ENCODE data around the gene CEACAM6. TPM values are rescaled to one million over a fixed set of nuclear protein-coding genes. Genes with fewer than 3 reads are reported as not detected.
"Not testable (repeated sequence)": the region's sequence is repeated elsewhere in the genome, so short reads cannot be mapped to it uniquely, and the experiment has no call there.

CEACAM6 gene
- polyA plus RNA-seq (ENCODE audit: insufficient read length in 3 of 3), result under 1 TPM; 0.17 to 0.35 (median 0.31) TPM
- long read RNA-seq, donor 1, result 0 reads
- long read RNA-seq, donor 2, result 0 reads
- long read RNA-seq, donor 3, result 0 reads
- long read RNA-seq, donor 4, result 0 reads
- long read RNA-seq, donor 5, result 0 reads
- long read RNA-seq, donor 6, result 0 reads
- long read RNA-seq, donor 7, result 0 reads
- long read RNA-seq, donor 8, result 0 reads
- long read RNA-seq, donor 9, result 0 reads
- long read RNA-seq, donor 10, result 0 reads
- long read RNA-seq, donor 11, result 0 reads
- long read RNA-seq, donor 12, result 0 reads
- long read RNA-seq, donor 13, result 0 reads
- long read RNA-seq, donor 14, result 0 reads
- long read RNA-seq, donor 15, transcript CEACAM6-201 (6 exons, 2,700 nt), result major isoform, 14 of 29 reads
- long read RNA-seq, donor 15, partial matches to known transcripts, result 15 of 29 reads
- long read RNA-seq, donor 15, other reads (novel, unspliced or antisense), result 0 of 29 reads
- long read RNA-seq, donor 16, result 0 reads

DNA sequence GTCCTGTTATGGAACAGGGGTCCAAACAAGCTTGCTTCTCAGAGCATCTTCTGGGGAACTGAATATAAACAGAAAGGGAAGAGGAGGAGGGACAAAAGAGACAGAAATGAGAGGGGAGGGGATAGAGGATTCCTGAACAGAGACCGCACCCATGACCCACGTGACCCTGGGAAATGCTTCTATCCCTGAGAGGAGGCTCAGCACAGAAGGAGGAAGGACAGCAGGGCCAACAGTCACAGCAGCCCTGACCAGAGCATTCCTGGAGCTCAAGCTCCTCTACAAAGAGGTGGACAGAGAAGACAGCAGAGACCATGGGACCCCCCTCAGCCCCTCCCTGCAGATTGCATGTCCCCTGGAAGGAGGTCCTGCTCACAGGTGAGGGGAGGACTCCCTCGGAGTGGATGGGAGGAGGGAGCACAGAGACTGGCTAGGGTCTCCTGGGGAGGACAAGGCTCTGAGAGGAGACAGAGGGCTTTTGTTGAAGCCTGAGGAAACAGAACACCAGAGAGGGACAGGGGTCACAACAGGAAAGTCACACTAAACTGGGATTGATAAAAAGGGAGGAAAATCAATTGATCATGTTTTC is at the start of gene CEACAM6:
CEACAM6 (plus strand) TSS at position 203 of the 586 bp plus-strand sequence; CDS start at position 312, 109 bp downstream.
- DNase-seq, result no peak

- no peak for DNase-seq
Observed at GRCh38 chr19:41706741-41707501, 48.4 kb upstream of the CEACAM6 start.

DNA sequence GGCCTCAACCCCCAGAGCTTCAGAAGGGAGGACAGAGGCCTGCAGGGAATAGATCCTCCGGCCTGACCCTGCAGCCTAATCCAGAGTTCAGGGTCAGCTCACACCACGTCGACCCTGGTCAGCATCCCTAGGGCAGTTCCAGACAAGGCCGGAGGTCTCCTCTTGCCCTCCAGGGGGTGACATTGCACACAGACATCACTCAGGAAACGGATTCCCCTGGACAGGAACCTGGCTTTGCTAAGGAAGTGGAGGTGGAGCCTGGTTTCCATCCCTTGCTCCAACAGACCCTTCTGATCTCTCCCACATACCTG is 47.9 kb upstream of the CEACAM6 start:
- no peak for DNase-seq

DNA sequence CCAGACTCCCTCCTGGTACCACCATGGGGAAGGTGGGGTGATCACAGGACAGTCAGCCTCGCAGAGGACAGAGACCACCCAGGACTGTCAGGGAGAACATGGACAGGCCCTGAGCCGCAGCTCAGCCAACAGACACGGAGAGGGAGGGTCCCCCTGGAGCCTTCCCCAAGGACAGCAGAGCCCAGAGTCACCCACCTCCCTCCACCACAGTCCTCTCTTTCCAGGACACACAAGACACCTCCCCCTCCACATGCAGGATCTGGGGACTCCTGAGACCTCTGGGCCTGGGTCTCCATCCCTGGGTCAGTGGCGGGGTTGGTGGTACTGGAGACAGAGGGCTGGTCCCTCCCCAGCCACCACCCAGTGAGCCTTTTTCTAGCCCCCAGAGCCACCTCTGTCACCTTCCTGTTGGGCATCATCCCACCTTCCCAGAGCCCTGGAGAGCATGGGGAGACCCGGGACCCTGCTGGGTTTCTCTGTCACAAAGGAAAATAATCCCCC is 47.4 kb upstream of the CEACAM6 start:
- no peak for DNase-seq

DNA sequence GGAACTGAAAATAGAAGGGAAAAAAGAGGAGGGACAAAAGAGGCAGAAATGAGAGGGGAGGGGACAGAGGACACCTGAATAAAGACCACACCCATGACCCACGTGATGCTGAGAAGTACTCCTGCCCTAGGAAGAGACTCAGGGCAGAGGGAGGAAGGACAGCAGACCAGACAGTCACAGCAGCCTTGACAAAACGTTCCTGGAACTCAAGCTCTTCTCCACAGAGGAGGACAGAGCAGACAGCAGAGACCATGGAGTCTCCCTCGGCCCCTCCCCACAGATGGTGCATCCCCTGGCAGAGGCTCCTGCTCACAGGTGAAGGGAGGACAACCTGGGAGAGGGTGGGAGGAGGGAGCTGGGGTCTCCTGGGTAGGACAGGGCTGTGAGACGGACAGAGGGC is 46.8 kb upstream of the CEACAM6 start, which contains the start of gene CEACAM5:
CEACAM5 (plus strand) TSS at position 146 of the 400 bp plus-strand sequence; CDS start at position 252, 106 bp downstream.
- no peak for DNase-seq

DNA sequence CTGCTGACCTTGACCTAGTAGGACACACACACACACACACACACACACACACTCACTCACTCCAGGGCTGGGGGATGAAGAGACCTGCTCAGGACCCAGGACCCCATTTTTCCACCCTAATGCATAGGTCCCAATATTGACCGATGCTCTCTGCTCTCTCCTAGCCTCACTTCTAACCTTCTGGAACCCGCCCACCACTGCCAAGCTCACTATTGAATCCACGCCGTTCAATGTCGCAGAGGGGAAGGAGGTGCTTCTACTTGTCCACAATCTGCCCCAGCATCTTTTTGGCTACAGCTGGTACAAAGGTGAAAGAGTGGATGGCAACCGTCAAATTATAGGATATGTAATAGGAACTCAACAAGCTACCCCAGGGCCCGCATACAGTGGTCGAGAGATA is 45.8 kb upstream of the CEACAM6 start:
- DNase-seq, result not testable (repeated sequence)

DNA sequence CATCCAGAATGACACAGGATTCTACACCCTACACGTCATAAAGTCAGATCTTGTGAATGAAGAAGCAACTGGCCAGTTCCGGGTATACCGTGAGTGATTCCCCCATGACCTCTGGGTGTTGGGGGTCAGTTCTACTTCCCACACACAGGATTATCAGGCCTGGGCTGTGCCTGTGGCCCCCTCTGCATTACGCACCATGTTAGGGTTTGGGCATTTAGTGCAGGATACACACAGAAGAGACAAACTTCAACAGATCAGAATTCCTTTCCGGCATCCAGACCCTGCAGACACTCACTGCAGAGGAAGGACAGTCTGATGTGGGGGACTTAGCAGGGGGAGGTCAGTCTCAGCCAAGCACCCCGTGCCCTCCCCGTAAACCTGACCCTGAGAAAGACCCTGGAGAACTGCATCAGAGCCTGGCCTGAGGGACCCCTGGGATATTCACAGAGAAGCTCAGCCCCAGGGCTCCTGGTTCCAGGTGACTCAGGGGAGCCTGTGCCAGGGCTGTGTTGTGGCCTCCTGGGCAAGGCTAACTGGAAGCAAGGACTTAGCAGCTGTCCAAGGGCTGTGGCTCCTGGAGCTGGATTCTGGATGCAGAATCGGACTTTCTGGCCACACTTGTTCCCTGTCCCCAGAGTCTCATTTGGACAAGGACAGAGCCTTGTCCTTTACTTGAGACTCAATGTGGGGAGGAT is 45.2 kb upstream of the CEACAM6 start:
- DNase-seq, result no peak

- no peak for DNase-seq
Observed at GRCh38 chr19:41711376-41712261, 43.7 kb upstream of the CEACAM6 start.

GRCh38 chr19:41714598-41714997 is 40.7 kb upstream of the CEACAM6 start:
- DNase-seq, result no peak

GRCh38 chr19:41718761-41719160 is 36.6 kb upstream of the CEACAM6 start:
- DNase-seq, result no peak

DNA sequence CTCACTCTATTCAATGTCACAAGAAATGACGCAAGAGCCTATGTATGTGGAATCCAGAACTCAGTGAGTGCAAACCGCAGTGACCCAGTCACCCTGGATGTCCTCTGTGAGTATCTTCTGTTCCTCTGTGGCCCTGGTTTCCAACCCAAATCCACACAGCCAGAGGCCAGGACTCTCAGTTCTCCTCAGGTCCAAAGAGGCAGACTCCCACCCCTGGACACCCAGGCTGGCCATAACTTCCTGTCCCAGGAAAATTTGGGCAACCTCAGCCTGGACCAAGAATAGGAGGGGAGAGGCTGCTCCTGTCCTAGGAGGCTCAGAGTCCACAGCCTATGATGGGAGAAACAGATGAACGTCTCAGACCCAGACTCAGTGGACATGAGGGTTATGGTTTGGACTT is 35.2 kb upstream of the CEACAM6 start:
- no peak for DNase-seq

DNA sequence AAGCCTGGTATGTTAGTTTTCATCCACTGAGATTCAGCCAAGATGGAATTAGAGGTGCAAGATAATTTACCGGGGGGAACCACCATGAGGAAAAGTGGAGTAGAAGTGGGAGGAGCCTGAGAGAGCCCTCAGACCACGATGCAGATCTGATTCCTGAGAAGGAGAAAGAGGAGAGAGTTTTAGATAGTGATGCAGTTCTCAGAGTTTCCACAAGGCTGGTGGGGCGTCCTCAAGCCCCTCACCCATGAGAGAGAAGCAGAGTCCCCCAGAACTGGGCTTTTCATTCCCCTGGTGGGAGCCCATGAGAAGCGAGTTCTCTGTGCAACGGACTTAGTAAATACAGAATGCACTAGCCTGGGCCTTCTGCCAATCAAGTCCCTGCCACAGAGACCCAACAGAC is 28.8 kb upstream of the CEACAM6 start:
- no peak for DNase-seq

GRCh38 chr19:41734156-41734555 is 21.2 kb upstream of the CEACAM6 start:
- no peak for DNase-seq

DNA sequence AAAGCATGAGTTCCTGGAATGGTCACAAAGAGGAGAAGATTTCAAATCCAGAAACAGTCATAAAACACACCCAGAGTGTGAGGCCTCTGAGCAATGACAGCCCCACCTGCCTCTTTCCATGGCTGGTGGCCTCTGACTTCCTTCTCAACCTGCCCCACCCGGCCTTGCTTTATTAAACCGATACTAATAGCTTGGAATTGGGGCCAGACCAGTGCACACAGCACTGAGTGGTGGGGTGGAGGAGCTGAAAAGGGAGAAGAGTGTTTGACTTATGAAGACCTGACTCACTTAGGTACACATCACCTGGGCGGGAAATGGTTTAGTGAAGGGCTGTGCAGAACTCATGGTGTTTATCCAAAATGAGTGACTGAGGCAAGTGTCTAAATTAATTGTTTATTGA is 20.7 kb upstream of the CEACAM6 start:
- no peak for DNase-seq

DNA sequence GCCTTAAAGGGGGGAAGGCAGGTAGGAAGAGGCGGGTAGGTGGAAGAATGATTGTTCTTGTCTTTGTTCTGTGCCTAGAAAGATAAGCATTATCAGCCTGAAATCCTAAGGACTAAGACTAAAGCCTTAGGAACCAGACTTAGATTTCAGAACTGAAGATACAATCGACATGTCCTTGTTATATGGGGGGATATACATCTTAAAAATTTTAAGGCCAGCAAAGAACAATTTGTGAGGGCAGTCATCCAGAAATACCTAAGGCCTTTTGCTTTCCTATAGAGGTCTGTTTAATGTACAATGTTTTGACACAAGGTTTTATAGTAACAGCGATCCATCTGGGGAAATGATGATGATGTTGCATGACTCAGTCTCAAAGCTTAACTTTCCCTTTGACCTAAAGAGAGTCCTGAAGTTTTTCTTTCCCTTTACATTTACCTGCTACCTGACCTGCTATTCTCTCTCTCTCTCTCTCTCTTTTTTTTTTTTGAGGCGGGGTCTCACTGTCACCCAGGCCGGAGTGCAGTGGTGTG is 20.2 kb upstream of the CEACAM6 start:
- no peak for DNase-seq

DNA sequence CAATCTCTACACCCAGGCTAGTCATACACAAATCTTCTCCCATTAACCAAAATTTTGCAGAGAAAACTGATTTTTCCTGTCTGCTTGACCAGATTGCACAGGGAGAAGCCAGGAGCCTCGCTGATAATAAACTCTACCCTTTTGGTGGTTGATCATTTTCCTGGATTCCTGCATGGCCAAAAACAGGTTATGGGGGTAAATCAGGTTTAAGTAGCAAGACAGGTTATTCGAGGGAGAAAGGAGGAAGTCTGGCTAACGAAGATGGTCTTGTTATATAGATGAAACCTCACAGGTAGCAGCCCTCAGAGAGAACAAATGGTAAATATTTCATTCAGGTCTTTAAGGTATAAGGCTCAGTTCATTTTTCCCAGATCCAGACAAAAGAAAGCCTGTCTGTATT is 16.0 kb upstream of the CEACAM6 start:
- DNase-seq, result no peak

DNA sequence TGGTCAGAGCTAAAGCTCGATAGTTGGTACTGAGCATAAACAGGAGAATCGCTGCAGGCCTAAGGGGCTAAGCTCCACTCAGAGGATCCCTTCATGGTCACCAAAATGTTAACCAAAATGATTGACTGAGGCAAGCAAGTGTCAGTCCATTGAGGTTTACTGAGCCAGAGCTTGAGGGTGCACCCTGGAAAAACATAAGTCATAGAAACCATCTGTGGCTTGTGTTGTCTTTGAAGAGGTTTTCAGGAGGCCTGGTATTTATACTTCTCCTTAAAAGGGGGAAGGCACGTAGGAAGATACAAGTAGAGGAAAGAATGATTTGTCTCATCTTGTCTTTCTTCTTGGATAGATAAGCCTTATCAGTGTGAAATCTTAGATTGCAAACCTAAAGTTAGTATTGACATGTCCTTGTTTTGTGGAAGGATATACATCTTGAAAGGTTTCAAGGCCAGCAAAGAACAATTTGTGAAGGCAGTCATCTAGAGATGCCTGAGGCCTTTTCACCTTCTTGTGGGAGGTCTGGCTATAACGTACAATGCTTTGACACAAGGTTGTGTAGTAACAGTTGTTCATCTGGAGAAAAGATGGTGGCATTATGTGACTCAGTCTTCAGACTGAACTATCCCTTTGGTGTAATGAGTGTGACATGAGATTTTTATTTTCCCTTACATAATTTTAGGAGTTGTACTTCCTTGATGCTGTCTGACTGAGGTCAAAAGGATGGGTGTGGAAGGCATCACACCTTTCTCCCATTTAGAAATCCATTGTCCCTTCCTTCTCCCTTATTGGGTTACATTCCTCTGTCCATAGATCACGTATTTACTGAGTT is 14.7 kb upstream of the CEACAM6 start:
- no peak for DNase-seq

- no peak for DNase-seq
Observed at GRCh38 chr19:41741244-41741554, 14.1 kb upstream of the CEACAM6 start.

DNA sequence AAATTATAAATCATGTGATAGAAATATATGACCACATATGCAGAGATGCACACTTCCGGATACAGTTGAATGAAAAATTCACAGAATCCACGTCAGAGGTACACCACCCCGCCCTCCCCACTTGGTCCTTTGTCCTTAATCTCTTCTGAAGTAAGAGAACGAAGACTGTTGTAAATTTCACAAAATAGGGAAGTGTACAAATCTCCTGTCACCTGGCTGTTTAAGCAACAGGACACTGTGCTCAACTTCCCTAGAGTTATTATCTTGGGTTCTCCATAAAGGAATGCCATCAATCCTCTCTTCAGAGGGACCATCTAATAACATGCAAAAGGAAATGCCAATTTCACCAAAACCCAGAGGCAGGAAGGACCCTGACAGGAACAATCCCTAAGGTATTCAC is 10.5 kb upstream of the CEACAM6 start:
- no peak for DNase-seq

DNA sequence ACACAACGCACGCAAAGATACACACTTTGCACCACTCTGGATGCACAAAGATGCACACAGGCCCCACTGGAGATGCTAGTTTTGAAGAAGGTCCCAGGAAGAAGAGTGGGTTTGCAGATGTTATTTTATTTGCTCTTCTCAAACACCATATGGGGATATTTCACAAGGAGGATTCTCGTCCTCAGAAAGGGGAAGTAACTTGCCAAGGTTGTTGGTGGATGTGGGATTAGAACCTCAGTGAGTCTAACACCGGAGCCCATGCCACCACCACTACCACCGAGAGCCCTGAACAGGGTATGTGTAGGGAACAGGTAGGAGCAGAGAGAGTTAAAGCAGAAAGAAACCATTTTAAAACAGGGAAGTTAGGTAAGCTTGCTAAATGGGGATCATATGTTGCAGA is 9.6 kb upstream of the CEACAM6 start:
- no peak for DNase-seq
